KG1 (cell line): ENCODE measurements around the gene SLC25A41.
"Not testable (repeated sequence)": the region's sequence is repeated elsewhere in the genome, so short reads cannot be mapped to it uniquely, and the experiment has no call there.

ENCODE experiments used
- DNase-seq: peaks from one replicate; lab custom pipeline; 2025; lab: John Stamatoyannopoulos, UW

The SLC25A41 gene

DNA sequence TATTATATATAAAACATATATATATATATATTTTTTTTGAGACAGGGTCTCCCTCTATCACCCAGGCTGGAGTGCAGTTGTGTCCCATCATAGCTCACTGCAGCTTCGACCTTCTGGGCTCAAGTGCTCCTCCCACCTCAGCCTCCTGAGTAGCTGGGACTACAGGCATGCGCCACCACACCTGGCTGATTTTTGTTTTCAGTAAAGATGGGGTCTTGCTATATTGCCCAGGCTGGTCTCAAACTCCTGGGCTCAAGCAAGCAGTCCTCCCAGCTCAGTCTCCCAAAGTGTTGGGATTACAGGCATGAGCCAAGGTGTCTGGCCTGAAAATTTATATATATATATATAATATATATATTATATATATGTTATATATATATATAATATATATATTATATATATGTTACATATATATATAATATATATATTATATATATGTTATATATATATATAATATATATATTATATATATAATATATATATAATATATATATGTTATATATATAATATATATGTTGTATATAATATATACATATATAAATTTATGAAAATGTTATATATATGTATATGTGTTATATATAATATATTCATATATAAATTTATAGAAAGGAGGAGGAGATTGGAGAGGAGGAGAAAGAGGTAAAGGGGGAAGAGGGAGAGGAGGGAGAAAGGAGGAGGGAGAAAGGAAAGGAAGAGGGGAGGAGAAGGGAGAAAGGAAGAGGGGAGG lies 4.7 kb downstream of the SLC25A41 start:
- not testable (repeated sequence) for DNase-seq

DNA sequence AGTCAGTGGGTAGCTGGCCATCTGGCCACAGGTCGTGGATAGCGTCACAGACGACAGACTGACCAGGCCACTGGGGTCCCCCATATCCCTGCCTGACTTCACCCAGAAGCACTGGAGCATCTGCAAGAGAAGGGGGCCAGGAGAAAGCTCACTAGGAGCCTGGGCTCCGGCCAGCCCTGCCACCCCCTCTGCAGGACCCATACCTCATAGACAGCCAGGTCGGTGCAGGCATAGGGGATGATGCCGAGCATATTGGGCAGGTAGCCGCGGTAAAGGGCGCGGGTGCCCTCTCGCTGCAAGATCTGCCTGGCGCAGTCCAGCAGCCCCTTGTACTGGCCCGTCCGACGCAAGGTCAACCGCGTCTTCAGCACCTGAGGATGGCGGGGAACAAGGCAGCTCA lies 6.4 kb downstream of the SLC25A41 start:
- DNase-seq: no peak

DNA sequence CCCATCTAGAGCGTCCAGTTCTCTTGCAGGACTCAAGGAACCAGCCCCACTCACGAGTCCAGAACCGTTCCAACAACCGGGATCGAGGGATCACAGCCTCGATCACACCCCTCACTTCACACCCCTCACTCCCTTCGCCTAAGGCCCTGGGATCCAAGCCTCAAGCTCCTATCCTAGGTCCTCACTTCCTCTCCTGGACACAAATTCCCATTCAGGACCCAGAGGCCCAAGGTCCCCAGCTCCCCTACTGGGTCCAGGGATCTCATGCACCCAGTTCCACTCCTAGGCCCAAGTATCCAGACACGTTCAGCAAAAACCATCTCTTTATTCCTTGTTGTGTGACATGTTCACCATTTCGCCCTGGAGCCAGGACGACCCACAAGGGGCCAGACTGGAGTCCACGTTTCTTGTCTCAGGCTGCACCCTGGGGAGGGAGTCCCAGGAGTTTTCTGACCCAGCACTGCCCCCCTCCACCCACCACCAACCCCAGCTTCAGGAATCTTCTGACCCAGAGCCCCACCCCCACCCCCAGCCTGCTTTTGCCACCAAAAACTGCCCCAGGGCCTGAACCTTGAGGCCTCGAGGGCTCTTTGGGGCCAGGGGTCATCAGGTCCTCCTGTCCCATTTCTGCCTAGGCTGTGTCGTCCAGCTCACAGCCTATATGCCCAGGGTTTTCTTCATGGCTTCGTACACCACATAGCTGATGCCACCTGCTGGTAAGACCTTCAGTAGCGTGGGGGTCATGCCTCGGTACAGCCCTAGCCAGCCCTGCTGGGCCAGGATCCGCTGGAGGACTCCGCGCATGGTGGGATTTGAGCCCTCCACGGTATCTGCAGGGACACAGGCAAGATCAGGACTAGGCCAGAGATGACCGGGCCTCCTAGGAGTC lies 7.6 kb downstream of the SLC25A41 start:
- DNase-seq: no peak

DNA sequence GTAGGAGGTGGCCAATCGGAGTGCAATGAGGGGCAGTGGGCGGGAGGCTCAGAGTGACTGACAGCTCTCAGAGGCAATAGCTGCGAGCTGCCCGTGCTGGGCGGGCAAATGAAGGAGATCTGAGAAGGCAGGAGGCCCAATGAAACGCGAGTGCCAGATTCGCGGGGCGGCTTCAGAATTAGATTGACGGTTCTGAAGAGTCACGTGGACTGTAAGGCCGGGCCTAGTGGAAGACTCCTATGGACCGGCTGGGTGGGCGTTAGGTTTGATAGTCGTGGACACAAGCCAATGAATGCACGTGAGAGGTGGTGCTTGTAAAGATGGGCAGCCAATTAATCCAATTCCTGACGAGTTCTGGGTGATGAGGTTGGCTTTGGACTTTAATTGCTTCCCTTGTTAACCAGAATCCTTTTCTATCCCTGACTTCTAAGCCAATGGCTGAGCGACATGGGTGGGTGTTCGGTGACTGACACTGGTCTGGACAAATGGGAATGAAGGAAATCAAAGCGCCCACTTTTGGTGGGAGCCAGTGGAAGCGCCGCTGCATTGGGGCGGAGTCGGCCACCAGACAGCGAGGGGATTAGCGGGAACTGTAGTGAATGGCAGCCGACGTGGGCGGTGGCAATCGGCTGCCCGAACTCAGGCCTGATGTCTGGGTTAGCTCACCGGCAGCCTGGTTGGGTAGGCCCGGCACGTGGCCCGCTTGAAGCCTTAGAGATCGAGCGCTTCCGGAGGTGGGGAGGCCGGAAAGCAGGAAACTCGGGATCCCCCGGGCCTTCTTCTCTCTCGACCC lies 8.4 kb downstream of the SLC25A41 start:
- peak; percentile 98 for DNase-seq

DNA sequence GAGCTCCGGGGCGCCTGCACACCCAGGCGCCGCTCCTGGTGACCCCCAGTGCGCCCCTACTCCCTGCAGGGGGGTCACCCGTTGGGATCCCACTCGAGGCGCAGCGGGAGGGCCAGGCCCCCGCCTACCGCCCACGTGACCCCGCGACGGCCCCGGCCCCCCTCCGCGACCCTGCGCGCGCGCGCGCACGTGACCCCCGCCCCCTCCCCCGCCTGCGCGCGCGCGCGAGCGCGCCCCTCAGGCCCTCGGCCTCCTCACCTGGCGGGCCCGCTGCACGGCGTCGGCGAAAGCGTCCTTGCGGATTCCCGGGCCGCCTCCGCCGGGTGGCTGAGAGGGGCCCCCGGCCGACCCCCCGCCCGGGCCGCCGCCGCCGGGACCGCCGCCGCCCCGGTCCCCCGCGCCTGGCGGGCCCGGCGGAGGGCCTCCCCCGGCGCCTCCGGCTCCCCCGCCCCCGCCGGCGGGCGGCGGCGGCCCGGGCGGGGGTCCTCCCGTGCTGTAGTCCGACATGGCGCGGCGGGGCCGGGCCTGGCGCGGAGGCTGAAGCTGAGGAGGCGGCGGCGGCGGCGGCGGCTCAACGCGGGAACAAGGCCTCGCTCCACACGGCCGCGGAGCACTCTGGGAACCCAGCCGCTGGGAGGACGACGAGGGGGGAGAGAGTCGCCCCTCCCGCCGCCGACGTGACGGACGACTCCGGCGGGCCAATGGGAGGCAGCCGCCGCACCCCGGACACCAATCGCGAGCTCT lies 9.2 kb downstream of the SLC25A41 start, which contains the start of gene KHSRP:
Gene KHSRP (minus strand): TSS at position 617 of the 744 bp plus-strand sequence. CDS start 110 bp downstream, at position 507.
- no peak for DNase-seq

DNA sequence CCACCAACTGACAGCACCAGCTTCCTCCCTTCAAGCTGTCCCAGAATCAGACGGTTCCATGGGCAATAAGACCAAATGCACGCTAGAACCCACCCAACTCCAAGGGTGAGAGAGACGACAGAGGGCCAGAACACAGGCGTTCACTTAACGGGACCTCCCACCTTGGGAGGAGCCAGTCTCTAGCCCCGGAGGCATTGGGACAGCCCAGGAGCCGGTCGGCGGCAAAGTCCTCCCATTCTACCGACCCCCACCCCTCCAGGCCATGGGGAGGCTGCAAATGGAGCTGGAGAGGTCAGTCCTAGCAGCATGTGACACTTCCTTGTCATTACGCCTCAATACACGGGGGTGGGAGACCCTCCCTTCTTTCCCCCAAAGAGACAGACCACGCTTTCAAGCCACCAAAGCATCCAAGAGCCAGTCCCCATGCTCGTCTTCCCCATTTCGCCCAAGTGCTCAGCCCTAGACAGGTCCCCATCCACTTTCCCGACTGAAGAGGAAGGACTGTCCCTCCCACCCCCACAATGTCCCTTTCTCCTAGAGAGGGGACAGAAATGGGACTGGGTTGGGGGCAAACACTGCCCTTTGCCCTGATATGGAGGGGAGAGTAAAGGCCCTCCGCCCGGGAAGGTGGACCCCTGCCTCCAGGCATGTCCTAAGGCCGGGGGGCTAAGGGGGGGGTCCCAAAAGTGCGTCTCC lies 9.9 kb downstream of the SLC25A41 start:
- no peak for DNase-seq

DNA sequence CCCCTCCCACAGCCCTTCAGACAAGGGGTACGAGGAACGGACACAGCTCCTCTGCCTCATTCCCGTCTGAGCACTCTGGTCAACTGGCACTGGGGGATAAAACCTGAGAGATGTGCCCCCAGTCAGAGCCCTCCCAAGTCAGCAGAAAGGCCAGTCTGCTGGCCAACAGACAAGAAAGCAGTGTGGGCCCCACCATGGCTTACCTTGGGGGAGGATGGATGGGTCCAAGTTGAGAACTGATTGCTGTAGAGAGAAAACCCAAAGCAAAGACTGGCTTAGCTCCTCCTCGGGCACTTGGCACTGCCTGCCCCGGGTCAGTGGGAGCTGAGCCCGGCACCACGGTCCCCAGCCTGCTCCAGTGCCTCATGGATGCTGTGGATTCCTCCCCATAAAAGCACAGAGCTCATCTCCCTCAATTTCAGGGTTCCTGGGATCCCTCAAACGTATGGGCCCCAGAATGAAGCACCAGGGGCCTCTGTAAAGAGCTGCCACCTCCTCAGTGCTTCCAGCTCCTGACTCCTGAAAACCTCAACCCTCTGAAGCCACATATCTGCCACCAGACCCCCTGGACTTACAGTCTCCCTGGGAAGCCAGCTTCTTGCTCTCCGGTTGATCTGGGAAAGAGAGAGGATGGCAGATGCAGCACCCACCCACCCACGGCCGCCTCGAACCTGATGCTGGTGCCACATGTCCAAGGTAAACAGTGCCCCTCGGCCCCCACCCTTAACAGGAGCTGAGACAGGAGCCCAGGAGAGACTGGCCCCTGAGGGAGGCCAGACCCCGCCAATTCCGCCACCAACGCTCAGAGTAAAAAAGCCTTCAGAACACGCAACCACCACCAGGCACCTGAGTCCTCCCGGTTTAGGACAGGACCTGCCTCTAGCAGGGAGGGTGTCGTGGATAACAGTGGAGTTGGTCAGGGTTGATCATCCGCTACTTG lies 12.2 kb downstream of the SLC25A41 start:
- DNase-seq: no peak

DNA sequence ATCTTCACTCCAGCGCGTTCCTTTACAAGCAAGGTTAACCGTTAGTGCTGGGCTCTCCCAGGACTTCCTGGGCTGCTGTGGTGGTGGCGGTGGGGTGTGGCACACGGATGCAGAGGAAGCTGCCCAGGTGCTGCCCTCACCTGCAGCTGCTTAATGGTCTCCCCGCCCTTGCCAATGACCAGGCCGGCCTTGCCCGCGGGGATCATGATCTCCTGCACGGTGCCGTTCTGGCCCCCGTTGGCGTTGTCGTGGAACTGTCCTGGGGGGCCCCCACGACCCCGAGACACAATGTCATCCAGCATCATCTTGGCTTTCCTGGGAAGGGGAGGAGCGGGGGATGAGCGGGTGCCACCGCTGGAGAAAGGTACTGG lies 15.0 kb downstream of the SLC25A41 start:
- DNase-seq: no peak

DNA sequence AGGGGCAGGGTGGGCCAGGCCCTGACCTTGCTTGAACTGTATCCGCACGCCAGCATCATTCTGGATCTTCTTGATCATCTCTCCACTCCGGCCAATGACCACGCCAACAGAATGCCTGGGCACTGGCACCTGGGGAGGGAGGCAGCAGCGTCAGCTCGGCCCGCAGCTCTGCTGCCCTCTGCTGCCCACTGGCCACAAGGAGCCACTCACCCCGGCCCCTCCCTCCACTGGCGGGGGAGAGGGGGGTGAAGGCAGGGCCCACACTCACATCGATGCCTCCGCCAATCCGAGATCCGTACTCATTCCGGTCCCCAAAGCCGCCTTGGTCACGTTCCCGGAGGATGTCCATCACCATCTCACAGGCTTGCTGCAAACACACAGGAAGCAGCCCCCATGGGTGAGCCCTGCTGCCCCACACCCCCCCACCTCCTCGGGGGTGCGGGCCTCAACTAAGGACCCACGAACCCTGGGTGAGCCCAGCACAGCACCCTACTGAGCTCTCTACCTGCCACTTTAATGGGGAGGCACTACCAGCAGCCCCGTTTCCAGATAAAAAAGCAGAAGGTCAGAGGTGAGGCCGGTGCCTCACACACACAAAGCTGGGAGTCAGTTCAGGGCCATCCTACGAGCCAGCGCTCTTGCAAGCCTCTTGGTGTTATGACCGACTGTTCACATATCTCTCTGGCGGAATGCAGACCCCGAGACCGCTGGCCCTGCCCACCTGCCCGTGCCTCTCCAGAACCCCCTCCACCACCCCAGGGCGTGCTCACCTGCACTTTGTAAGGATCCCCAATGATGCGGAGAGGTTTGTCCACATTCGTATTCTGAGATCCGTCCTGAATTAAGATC lies 15.6 kb downstream of the SLC25A41 start:
- no peak for DNase-seq

DNA sequence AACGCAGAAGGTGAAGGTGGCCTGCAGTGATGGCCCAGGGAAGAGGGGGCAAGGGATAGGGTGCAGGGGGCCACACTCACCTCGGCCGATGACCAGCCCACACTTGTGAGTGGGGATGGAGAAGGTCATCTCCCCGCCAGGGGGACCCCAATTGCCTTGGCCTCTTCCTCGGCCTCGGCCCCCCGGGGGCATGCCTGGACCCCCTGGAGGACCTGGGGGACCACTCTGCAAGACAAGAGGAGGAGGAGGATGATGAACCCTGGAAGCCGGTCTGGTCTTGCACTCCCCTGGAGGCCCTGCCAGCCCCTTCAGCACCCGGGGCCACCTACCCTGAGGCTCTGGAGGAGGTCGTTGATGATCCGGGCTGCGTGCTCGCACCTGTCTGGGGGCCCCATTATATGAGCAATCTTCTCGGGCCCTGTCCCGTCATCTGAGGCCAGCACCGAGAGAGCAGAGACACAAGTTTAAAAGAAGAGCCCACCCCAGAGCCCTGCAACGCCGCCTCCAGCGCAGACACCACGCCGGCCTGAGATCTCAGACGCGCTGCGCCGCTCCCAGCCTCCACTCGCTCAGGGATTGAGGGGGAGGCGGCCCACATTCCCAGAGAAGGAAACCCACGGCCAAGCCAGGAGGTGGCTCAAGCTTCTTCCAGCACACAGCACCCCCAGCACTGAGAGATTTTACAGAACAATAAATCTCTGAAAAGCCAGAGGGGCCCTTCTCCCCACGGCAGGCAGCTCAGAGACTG lies 16.7 kb downstream of the SLC25A41 start:
- no peak for DNase-seq

DNA sequence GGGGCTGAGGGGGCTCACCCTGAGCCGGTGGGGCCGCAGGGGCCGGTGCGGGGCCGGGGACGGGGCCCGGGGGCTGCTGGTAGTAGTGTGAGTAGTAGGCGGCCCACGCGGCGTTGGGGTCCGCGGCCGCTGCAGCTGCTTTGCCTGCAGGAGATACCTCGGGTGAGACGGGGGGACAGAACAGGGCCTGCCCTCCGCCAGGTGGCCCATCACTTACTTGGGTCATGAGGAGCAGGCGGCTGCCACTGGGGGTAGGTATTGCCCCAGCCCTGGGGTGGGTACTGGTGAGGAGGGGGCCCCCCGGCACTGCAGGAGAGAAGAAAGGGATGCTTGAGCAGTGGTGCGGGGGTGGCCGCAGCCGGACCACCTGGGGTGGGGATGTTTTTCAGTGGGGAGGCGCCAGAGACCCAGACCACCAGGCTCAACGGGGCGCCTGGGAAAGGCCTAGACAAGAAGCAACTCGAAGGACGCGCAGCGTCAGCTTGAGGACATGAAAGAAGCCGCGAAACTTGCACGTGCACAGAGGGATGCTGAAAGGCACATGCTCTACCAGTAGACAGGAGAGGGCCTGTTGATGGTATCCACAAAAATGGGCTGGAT lies 17.9 kb downstream of the SLC25A41 start:
- no peak for DNase-seq

DNA sequence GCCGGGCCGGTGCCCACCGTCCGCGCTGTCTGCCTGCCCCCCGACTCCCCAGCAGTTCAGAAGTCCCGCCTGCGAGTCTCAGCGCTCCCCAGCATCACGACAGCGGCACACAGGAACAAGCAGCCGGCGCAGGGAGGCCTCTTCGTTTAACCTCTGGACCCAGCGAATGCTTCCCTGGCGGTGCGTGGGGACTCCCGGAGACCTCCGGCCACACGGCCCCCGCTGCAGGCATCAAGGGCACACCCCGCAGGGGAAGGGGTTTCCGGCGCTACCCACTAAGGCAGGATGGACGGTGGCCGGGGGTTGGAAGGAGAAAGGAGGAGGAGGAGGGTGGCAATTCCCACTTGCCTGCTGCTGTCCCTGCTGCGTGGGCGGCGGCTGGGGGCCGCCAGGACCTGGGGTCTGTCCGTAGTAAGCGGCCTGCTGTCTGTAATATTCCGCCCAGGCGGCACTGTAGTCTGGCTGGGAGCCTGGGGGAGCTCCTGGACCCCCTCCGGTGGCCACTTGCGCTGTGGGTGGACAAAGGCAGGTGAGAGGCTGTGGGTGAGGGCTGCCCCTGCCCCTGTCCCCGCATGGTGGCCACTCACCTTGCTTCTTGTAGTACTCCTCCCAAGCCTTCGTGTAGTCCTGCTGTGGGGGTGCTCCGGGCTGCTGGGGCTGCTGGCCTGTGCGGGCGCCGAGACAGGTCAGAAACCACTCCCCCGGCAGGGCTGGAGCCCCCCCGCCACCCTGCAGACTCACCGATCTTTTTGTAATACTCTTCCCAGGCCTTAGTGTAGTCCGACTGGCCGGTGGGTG lies 18.6 kb downstream of the SLC25A41 start:
- no peak for DNase-seq

DNA sequence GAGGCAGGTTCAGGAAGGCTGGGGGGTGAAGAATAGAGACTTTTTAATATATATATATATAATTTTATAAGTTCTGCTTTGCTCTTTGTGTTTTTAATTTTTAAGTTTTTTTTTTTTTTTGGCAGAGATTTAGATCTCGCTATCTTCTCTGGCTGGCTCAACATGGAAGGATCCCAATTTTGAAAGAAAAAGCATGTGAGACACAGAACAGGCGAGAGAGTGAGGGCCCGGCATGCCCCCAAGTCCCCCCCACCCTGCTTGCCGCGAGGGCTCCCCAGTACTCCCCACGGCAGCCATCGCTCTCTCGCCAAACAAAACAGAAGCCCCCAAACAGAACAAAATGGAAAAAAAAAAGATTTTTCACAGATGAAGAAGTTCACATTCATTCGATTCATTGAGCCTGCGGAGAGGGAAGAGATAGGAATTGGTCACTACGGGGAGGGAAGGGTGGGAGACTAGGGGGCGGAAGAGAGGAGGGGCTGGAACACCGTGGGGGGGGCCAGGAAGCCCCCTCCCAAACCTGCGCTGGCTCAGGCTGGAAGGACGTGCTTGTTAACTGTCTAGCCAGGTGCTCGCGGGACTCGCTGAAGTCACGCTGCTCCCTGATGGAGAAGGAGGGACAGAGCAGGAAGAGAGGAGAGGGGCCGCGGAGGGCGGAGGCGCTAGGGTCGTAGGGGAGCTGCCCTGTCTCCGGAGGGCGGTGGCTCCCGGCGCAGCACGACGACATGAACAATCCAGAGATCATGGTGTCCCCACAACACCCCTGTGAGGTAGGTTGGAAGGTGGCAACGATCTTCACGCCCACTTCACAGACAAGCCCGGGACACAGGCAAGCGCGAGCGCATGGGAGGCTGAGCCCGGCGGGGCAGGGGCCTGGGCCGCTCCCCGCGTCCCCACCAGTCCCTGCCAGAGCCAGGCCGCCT lies 19.6 kb downstream of the SLC25A41 start:
- no peak for DNase-seq

DNA sequence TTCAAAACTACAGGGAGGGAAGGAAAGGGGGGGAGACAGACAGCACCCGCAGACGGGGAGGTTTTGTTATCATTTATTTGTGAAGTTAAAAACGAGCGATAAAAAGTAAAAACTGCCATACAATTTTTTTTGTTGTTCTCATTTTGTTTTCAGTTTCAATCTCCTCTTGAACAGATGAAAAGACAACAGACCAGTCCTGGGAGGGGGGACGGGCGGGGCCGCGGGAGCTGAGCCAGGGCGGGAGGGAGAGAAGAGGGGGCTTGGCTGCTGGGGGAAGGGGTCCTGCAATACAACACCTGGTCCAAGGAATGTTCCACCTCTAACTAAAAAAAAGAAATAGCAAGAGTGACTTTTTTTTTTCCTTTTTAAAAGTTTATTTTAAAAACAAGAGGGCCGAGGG lies 20.3 kb downstream of the SLC25A41 start:
- no peak for DNase-seq

DNA sequence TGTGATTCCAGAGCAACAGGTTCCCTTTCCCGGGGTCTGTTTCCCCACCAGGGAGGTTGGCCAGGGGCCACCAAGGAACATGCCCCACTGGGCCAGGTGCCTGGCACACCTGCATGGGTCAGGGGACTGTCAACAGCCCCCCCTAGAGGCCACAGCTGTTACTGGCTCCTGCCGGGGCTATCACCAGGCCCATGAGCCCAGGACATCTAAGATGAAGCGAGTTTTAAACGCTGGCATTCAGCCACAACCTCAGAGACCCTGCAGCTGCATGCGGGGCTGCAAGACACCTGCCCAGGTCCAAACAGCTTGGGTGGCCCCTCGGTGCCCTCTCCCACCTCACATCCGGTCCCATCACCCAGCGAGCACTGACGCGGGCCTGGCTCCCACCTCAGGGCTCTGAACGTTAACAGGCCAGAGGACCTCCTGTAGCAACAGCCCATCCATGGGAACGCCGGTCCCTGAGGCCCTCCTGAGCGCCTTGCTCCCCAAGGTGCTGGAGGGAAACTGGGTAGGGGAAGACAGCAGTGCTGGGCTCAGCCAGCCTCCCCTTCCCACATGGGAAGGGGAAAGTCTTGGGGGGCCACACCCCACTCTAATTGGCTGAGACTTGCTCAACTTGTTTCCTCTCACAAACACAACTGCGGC lies 21.0 kb downstream of the SLC25A41 start:
- no peak for DNase-seq
